RPMI7951 (cell line): ENCODE data around the gene LRP6. TPM values are rescaled to one million over a fixed set of nuclear protein-coding genes. Genes with fewer than 3 reads are reported as not detected.
"Not testable (repeated sequence)": the region's sequence is repeated elsewhere in the genome, so short reads cannot be mapped to it uniquely, and the experiment has no call there.

Experiments
- DNase-seq: peaks from one replicate; pipeline ENCODE4 v3.0.0-alpha.2; 2012; ENCODE audit warnings: low read depth
- total RNA-seq: library from RNA; depleted of rRNA; stranded (reverse); fragments of >200 nt; shearing (Covaris generic); gene quantifications from 2 replicates; pipeline ENCODE4 v1.2.3, GENCODE V29; 2014

The LRP6 gene
- total RNA-seq, 1 experiment from 2014 or later = 16.3 TPM

DNA sequence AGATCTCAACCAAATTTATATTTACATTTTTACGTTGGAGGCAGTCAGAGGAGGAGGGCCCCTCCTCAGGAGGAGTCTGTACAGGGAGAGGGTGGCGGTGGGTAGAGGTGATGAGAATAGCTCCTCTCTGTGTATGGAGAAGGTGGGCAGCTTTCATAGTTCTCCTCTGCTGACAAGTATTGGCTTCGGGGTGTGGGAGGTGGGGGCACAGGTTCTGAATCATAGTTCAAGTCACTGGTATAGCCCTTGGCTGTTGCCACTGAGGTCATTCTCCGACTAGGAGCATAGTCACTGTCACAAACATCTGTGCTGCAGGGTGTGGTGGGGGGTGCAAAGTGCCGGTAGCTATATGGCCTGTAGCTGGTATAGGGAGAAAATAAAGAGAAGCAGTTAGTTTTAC lies 145.8 kb downstream of the LRP6 start:
- peak; percentile 9 for DNase-seq

DNA sequence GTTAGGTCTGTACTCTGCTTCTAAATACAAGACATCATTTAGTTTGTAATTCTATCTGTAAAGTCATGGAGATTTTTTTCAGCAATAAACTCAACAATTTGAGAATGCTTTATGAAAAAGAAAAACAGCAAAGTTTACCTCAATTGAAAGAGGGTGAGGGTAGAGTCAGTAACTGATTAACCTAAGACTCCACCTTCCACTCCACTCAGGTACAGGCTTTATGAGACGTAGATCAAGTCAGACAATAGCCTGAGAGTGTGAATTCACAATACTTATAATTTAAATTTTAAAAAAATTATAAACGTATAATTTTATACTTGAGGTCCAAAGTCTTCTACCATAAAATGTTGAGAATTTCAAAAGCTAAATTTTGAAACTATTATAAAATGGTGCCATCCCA lies 150.2 kb downstream of the LRP6 start:
- no peak for DNase-seq

DNA sequence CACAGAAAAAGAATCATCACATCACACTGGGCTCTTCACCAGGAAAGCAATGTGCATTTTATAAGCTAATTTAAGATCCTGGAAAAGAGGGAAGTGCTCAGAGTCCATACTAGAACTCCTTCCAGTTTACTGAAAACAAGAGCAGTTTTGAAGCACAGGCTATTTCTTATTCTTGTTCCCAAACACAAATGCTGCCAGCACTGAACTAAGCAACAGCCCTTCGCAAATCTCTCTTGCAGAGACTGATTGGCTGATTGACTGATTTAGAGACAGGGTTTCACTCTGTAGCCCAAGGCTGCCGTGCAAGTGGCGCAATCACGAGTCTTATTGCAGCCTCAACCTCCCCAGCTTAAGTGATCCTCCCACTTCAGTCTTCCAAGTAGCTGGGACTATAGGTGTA lies 151.3 kb downstream of the LRP6 start:
- no peak for DNase-seq

DNA sequence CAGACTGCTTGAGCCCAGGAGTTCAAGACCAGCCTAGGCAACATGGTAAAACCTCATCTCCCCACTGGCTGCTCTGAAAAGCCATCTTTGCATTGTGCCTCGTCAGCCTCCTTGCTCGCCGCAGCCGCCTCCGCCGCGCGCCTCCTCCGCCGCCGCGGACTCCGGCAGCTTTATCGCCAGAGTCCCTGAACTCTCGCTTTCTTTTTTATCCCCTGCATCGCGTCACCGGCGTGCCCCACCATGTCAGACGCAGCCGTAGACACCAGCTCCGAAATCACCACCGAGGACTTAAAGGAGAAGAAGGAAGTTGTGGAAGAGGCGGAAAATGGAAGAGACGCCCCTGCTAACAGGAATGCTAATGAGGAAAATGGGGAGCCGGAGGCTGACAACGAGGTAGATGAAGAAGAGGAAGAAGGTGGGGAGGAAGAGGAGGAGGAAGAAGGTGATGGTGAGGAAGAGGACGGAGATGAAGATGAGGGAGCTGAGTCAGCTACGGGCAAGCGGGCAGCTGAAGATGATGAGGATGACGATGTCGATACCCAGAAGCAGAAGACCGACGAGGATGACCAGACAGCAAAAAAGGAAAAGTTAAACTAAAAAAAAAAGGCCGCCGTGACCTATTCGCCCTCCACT lies 155.8 kb downstream of the LRP6 start:
- not testable (repeated sequence) for DNase-seq

DNA sequence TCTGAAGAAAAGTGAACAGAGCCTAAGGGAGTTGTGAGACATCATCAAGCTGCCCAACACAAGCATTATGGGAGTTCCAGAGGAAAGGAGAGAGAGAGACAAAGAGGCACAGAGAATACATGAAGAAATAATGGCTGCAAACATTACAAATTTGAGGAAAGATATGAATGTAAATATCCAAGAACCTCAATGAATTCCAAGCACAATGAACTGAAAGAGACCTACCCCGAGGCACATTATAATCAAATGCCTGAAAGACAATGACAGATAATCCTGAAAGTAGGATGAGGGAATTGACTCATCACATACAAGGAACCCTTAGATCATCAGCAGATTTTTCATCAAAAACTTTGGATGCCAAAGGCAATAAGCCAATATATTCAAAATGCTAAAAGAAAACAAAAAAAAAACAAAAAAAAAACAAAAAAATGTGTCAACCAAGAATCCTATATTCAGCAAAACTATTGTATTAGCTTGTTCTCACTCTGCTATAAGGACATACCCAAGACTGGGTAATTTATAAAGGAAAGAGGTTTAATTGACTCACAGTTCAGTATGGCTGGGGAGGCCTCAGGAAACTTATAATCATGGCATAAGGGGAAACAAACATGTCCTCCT lies 158.3 kb downstream of the LRP6 start:
- peak; percentile 16 for DNase-seq

DNA sequence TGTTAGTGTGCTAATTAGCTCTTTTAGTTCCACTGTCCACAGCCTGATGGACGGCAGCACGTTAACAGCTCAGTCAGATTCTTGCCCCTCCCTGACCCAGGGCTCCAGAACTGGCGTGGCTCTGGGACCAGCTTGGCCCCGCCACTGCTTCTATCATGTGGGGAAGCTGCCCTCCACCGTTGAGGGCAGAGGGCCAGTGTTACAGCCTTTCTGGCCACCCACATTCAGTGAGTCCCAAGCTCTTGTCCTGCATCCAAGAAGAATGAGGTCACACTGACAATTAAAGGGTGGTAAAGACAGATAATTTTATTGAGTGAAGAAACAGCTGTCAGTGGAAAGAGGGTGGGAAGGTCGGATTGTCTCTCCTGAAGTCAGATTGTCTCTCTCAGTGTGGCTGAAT lies 159.2 kb downstream of the LRP6 start:
- peak; percentile 15 for DNase-seq

DNA sequence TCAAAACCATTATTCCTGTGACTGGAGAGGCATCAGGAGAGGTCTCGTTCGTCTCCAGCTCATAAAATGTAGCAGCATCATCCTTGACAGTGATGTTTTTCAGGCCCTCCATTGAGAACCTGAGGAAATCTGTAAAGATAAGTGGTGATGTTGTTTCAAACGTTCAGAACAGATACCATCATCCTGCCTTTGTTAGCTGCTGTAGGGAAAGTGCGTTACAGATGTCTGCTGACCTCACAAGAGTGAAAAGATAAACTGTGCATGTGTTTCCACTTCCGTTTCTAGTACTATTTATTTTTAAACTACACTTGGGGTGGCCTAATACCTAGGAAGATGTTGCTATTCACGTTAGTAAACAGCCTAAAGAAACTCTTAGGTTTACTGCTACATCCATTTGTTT lies 167.7 kb downstream of the LRP6 start:
- no peak for DNase-seq

DNA sequence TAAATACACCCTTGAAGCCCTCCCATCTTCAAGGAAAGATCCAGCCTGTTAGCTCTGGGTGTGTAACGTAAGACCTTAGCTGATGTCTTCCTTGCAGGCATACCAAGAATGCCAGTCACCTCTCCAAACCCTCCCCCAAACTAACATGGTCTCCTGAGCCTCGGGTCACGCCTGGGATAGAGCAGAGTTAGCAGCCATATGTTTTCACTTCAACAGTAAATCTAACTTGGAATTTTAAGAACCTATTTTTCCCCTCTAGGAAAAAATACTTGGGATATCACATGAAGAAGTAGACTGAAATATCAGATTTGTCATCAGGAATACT lies 168.2 kb downstream of the LRP6 start:
- DNase-seq = no peak

DNA sequence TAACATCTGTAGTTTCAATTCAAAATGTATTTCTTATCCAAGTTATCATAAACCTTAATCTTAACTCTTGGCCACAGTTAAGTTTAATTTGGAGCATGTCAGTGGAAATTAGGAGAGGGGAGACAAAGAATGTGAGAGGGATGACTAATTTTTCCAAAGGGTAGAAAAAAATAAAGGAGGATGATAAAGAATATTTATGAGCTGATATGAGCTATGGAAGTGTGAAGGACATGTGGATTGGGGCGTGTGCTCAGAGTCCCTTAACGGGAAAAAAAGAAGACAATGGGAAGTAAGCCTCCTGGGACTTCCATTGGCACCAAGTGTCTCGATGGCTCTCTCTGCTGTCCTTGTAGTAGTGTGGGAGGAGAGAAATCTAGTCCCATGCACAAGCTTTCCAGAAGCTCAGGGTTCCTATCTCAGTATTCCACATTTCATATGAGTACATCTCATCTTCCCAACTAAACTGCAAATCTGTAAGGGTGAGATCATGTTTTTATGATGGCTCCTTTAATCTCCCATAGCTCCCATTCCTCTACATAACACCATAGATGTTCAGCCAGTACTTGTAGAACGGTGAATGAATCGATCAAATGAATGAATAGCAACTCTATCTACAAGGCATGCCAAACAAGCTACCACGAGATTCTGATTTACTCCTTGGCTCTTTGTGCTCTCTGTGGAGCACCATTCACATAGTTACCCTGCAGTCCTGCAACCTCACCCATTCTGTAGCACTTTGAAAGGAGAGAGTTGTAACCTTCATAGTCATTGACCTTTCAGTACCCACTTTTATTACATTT lies 168.8 kb downstream of the LRP6 start:
- DNase-seq = no peak

DNA sequence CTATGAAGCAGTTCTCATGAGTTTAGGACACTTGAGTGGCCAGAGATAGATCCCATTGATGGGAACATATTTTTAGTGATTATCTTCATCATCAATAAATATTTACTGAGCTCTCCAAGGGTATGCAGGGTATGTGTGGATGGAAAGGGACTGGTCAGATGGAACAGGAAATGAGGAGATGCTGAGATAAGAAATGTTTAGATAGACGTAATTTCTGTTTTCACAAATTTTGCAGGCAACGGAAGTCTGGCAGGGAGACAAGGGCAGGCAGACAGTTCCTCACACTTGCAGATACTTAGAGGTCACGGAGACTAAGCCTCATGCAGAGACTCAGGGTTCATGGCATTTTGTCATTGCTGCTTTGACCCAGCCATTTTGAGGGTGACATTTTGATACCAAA lies 171.8 kb downstream of the LRP6 start:
- DNase-seq = no peak

DNA sequence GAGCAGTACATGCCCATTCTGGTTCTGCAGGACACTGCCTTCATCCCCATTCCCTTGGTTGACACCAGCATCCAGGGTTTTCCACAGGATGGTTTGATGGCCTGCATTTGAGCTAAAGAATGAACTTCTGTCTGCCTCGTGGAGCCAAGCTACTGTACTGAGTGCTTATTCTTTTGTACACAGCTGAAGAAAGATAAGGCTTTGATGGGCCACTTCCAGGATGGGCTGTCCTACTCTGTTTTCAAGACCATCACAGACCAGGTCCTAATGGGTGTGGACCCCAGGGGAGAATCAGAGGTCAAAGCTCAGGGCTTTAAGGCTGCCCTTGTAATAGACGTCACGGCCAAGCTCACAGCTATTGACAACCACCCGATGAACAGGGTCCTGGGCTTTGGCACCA lies 172.4 kb downstream of the LRP6 start:
- DNase-seq = no peak

DNA sequence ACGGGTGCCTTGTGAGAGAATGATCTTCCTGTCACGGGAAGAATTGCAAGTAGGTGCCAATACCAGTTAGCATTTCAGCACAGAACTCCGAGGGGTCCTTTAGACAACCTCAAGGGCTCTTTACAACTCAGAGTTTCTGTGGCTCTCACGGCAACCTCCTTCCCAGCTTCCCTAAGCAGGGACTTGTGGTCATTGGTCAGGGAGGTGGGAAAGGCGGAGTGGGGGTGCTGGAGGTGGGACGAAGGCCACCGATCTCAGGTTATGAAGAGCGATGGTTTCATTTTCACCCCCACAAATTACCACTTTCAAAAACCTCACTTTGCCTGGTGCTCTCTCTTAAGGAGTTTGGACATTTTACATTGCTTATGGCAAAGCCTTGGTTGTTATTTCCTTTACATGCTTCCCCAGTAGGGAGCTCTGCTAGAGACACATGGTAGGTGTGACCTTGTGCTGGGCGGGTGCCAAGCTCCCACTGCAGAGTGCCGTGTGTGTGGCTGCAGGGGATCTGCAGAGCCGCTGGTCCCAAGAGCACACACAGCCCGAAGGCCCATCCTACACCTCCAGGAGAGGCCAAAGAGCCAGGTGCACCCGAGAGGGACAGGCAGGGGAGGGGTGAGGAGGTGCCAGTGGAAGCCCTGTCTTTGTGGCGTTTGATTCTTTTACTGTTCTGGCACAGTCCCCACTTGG lies 174.7 kb downstream of the LRP6 start:
- no peak for DNase-seq

DNA sequence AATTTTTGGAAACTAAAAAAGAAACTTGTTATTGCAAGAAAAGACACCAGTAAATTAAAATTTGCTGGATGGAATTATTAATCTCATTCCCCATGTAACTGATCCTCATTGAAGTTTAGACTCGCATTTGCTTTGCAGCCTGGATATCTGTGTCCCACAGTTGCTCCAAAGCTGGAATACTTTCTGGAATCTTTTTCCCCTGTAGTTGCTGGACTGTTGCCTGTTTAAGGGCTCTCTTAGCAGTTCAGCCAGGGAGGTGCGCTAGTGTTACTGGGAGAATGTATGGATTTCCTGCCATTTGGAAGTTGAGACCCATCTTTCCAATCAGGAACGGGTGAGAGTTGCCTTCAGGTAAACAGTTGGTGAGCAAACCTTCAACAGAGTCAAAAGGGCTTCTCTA lies 175.8 kb downstream of the LRP6 start:
- no peak for DNase-seq

DNA sequence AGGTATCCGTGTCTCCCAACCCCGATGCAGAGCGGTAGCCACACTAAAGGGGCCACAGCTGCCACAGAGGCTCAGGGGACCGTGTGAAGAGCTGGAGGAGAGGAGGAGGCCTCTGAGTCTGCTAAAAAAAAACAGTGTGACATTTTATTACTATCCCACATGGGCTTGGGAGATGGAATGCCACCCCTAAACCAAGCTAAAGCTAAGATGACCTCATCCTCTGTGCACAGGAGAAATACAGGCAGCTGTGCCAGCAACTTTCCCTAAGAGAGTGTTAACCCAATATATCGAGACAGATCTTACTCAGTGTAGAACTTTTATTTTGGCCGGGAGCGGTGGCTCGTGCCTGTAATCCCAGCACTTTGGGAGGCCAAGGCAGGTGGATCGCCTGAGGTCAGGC lies 178.1 kb downstream of the LRP6 start:
- DNase-seq = no peak

DNA sequence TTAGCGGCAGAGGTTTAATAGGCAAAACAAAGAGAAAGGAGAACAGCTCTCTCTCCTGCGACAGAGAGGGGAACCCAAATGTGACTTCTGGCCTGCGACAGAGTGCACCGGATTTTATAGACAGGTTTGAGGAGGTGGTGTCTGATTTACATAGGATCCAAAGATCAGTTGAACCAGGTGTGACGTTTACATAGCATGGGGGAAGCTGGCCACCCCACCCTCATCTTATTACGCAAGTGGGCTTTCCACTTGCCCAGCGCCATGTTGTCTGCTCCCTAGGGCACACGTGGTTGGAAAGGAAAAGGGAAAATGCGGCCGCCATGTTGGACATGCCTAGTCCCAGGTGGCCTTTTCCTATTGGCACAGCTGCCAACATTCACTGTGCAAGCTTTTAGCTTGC lies 178.7 kb downstream of the LRP6 start:
- no peak for DNase-seq

DNA sequence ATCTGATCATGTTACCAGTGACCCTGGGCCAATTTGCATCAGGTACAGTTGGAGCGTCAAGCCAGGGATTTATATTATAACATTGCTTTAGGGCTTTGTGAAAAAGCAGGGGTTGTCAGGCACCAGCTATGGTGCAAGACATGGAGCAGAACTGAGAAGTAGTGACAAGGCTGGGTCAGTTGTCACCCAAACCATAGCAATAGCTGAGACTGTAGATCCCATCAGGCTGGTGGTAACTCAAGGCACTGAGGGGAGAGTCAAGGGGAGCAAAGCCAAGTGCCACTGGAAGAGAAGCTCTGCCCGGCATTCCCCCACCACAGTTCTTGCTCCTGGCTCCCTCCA lies 179.2 kb downstream of the LRP6 start:
- no peak for DNase-seq

DNA sequence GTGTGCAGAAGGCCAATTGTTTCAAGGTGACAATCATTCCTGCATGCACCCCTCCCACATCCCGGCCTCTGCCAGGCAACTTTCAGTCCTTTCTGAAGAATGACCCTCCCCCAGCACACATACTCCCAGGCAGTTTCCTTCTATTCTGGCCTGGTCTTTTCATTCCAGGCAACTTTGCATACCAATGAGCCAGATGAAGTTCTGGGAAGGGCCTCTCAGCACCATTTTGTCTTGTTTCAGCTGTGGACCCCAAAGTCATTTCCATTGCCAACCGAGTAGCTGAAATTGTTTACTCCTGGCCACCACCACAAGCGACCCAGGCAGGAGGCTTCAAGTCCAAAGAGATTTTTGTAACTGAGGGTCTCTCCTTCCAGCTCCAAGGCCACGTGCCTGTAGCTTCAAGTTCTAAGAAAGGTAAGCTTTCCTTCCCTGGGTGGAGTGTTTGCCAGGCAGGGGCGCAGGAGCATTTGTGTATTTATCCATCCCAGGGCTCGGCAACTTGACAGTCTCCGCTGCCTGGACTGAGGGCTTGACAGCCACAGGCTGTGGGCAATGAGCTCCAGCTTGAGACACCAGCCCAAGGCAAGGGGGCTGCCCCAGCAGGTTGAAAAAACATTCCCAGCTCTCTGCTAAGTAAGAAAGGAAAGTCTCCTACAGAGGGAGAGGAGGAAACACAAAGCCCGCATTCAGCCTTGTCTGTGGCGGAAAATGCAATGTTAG lies 179.7 kb downstream of the LRP6 start:
- no peak for DNase-seq

DNA sequence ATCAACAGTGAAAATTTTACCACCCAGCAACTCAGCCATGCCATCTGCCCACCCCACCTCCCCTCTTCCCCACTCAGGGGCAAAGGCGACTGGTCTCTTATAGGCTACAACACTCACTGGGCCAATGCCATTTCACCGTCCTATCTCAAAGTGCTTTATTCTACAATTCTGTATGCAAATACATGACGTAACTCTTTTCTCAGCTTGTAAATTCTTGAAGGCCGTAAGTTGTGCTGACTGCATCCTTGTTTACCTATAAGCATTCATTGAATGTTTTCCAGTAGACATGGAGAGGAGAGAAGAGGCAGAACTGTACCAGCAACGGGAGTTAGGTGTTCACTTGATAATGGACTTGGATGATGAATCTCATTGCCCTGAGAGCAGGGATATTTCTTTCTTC lies 180.5 kb downstream of the LRP6 start:
- DNase-seq = no peak

DNA sequence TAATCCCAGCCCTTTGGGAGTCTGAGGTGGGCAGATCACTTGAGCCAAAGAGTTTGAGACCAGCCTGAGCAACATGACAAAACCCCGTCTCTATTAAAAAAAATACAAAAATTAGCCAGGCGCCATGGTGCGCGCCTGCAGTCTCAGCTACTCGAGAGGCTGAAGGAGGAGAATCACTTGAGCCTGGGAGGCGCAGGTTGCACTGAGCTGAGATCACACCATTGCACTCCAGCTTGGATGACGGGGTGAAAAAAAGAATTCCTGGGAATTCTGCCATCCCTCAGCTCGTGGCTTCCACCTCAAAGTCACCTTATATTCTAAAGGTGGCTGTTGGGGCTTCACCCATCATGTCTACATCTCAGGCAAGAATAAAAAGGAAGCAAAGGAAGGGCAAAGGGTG lies 183.2 kb downstream of the LRP6 start:
- no peak for DNase-seq

DNA sequence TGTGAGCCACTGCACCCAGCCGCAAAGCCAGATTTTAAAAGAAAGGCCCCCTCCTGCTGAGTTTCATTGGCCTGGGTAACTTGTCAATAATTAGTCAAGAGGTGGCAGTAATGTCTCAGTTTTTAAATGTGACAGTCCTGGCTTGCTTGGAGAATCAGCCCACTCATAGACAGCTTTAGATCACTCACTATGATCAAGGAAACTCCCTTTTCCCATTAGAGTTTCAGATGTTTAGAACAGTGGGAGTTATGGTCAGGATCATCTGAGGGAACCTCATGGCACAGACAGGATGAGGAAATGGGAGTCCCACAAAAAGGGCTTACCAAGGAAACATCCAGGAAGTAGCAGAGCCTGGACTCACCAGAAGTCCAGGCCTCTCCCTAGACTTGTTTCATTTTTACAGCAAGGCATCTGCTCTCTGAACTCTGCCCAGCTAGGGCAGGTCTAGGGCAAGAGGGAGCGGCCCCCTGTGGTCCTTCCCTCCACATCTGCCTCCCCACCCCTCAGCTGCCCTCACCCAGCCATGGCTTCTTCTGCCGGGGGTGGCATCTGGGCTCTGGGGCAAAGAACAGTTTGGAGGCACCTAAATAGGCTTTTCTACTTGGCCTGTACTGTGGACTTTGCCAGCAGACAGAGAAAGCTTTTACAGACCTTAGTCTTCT lies 184.9 kb downstream of the LRP6 start:
- peak; percentile 47 for DNase-seq

DNA sequence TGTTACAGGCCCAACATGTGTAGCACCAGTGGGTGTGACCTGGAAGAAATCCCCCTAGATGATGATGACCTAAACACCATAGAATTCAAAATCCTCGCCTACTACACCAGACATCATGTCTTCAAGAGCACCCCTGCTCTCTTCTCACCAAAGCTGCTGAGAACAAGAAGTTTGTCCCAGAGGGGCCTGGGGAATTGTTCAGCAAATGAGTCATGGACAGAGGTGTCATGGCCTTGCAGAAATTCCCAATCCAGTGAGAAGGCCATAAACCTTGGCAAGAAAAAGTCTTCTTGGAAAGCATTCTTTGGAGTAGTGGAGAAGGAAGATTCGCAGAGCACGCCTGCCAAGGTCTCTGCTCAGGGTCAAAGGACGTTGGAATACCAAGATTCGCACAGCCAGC lies 187.6 kb downstream of the LRP6 start:
- peak; percentile 6 for DNase-seq
